CD8-positive, alpha-beta memory T cell (primary cell): ENCODE measurements around the gene HDAC6. TPM values are rescaled to one million over a fixed set of nuclear protein-coding genes. Genes with fewer than 3 reads are reported as not detected.

ENCODE experiments used
- CTCF ChIA-PET: fragments of 350-600 bp; sonication (Branson Sonifier 250); formaldehyde crosslinking; loops from one replicate; lab custom pipeline; 2021; ENCODE audit warnings: antibody characterized with exemption; lab: Charles Lee
- POLR2A ChIA-PET: fragments of 350-600 bp; sonication (Branson Sonifier 250); formaldehyde crosslinking; loops from one replicate; lab custom pipeline; 2021; ENCODE audit warnings: antibody characterized with exemption; lab: Charles Lee
- DNase-seq, 5 donors: peaks; one replicate each; pipeline versions ENCODE4 v3.0.0 to v3.0.0-alpha.2; 2020 to 2022; ENCODE audit warnings: mixed read lengths in 1 of 5
- H3K27ac ChIP-seq: one replicate; pipeline ENCODE4 v1.7.0; 2013; ENCODE audit warnings: low read depth, mild to moderate bottlenecking, low read length, moderate library complexity
- H3K27me3 ChIP-seq: 2 replicates; pipeline ENCODE4 v1.7.0; 2013; ENCODE audit warnings: low read length, mild to moderate bottlenecking; ENCODE audit not compliant: insufficient read depth, poor library complexity, severe bottlenecking
- H3K36me3 ChIP-seq: 2 replicates; pipeline ENCODE4 v1.7.0; 2013; ENCODE audit warnings: mild to moderate bottlenecking, low read length, moderate library complexity; ENCODE audit not compliant: insufficient read depth
- H3K4me1 ChIP-seq: 2 replicates; pipeline ENCODE4 v1.7.0; 2013; ENCODE audit warnings: mild to moderate bottlenecking, low read length, moderate library complexity; ENCODE audit not compliant: insufficient read depth
- H3K4me3 ChIP-seq: 2 replicates; pipeline ENCODE4 v1.7.0; 2013; ENCODE audit warnings: mild to moderate bottlenecking, low read length
- H3K9me3 ChIP-seq: 2 replicates; pipeline ENCODE4 v1.7.0; 2013; ENCODE audit warnings: mild to moderate bottlenecking, low read length
- H3K27ac Mint-ChIP-seq, 8 donors: one replicate each; pipeline ENCODE4 v1.8.0; 2020 to 2021; ENCODE audit warnings: mixed read lengths in 8 of 8, mild to moderate bottlenecking in 6 of 8, inconsistent platforms in 3 of 8, moderate library complexity in 3 of 8
- H3K27me3 Mint-ChIP-seq, 2 donors: one replicate each; pipeline ENCODE4 v1.8.0; 2020 to 2021; ENCODE audit warnings: mixed read lengths in 2 of 2, mild to moderate bottlenecking in 1 of 2, moderate library complexity in 1 of 2
- H3K36me3 Mint-ChIP-seq, 3 donors: one replicate each; pipeline ENCODE4 v1.8.0; 2020 to 2021; ENCODE audit warnings: mixed read lengths in 3 of 3, inconsistent platforms in 1 of 3, mild to moderate bottlenecking in 1 of 3
- H3K4me1 Mint-ChIP-seq, 3 donors: one replicate each; pipeline ENCODE4 v1.8.0; 2020 to 2021; ENCODE audit warnings: mixed read lengths in 3 of 3, inconsistent platforms in 1 of 3, mild to moderate bottlenecking in 1 of 3
- H3K4me3 Mint-ChIP-seq, 7 donors: one replicate each; pipeline ENCODE4 v1.8.0; 2020 to 2021; ENCODE audit warnings: mixed read lengths in 7 of 7, mild to moderate bottlenecking in 6 of 7, moderate library complexity in 4 of 7, inconsistent platforms in 2 of 7
- H3K9me3 Mint-ChIP-seq, 5 donors: one replicate each; pipeline ENCODE4 v1.8.0; 2020 to 2022; ENCODE audit warnings: mixed read lengths in 5 of 5, mild to moderate bottlenecking in 3 of 5, moderate library complexity in 2 of 5, inconsistent platforms in 1 of 5
- polyA plus RNA-seq: library from polyadenylated mRNA; unstranded; fragments of 300-500 nt; fragmentation: Illumina TruSeq; gene quantifications from one replicate; pipeline ENCODE4 v1.2.3, GENCODE V29; 2021
- total RNA-seq, 2 experiments: library from RNA; stranded (reverse); gene quantifications; one replicate each; pipeline ENCODE4 v1.2.3, GENCODE V29; 2021

Gene HDAC6
- total and polyA plus RNA-seq, 3 experiments from 2014 or later: 25.7 to 65.0 (median 53.5) TPM

DNA sequence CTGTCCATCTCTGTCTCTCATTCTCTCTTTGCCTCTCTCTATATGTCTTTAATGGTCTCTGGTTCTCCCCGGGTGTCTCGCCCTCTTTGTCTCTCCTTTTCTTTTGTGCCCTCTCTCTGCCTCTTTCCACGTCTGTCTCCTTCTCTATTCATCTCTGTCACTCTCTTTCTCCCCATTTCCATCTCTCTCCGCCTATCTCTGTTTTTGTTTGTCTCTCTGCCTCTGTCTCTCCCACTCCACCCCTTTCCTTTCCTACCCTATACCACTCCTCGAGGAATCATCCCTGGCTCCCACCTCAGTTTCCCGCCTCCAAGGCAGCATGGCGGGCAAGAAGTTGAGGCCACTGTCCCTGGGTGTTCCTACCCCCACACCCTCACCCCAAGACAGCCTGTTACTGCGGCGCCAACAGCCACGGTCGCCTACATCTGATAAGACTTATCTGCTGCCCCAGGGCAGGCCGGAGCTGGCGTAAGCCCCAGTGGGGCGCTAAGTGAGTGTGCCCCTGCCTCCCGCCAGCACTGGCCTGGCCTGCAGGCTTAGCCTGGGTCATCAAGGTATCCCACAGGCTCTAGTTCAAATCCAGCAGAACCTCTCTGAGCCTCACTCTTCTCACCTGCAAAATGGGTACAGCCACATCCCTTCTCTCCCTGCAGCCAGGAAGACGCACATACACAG, 16.2 kb upstream of the HDAC6 start:
- no peaks in the 10 kb centered on the region for H3K36me3 ChIP-seq
- Mint-ChIP-seq H3K4me3 (no peak overlapping the region), H3K27me3 (peaks cover 0 to 4% of the 10 kb centered on the region in 2 donors), H3K27ac (no peak overlapping the region), H3K36me3 (no peaks in the 10 kb centered on the region), H3K4me1 (peaks cover 7 to 13% (median 9%) of the 10 kb centered on the region in 3 donors), H3K9me3 (peaks cover 0 to 2% (median 0%) of the 10 kb centered on the region in 5 donors)
- H3K27ac ChIP-seq: peak overlapping the region; percentile 51
- no peaks in the 10 kb centered on the region for H3K27me3 ChIP-seq
- POLR2A ChIA-PET: no interaction called here
- H3K4me1 ChIP-seq: no peaks in the 10 kb centered on the region
- DNase-seq: no peak
- CTCF ChIA-PET: no interaction called here
- H3K9me3 ChIP-seq: no peaks in the 10 kb centered on the region
- no peak overlapping the region for H3K4me3 ChIP-seq

- Histone ChIP-seq H3K4me3 (no peak within 1 kb of the TSS), H3K36me3 (no peaks in the 10 kb centered on the region), H3K4me1 (no peaks in the 10 kb centered on the region), H3K27me3 (no peaks in the 10 kb centered on the region), H3K27ac (peak within 1 kb of the TSS; percentile 77), H3K9me3 (no peaks in the 10 kb centered on the region)
- DNase-seq: no peak
- H3K27me3 Mint-ChIP-seq: peaks cover 0 to 4% of the 10 kb centered on the region in 2 donors
- peak within 1 kb of the TSS in 2 of 8 donors; percentile 5 to 70 for H3K27ac Mint-ChIP-seq
- ChIA-PET POLR2A (no interaction called here), CTCF (no interaction called here)
- no peak within 1 kb of the TSS for H3K4me3 Mint-ChIP-seq
- peaks cover 7 to 13% (median 9%) of the 10 kb centered on the region in 3 donors for H3K4me1 Mint-ChIP-seq
- H3K9me3 Mint-ChIP-seq: peaks cover 0 to 2% (median 0%) of the 10 kb centered on the region in 5 donors
- H3K36me3 Mint-ChIP-seq: no peaks in the 10 kb centered on the region
These were observed 15.5 kb upstream of the HDAC6 start, which contains the start of gene GATA1 for GRCh38 chrX:48786341-48786800. TSS of gene GATA1 (plus strand) at chrX:48786590. CDS start at chrX:48791110, 4,520 bp downstream.

DNA sequence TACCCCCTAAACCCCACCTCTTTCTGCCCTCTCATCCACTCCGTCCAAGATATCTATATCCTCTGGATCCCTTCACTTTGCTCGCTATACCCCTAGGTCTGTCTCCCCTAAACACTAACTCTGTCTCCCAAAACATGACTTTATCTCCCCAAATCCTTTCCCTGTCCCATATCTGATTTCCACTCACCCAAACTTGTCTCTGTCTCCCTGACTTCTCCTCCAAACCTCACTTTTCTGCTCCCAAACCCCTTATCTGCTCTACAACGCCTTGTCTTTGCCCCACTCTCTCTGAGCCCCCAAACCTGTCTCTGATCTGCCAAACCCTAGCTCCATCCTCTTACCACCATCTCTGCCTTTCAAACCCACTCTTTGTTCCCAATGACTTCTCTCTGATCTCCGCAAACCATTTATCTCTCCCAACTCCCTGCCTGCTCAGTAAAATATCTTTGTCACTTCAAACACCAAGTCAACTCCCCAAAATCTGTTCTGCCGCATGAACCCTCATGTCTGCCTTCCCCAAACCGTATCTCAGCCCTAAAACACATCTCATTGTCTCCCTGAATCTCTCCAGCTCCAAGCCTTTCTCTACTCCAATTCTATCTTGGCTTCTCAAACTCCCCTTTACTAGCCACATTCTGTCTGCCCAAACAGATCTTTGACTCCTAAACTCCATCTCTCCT, 14.9 kb upstream of the HDAC6 start:
- Histone ChIP-seq H3K36me3 (no peaks in the 10 kb centered on the region), H3K27me3 (no peaks in the 10 kb centered on the region), H3K4me1 (no peaks in the 10 kb centered on the region), H3K27ac (peak overlapping the region; percentile 77), H3K9me3 (no peaks in the 10 kb centered on the region), H3K4me3 (no peak overlapping the region)
- ChIA-PET CTCF (no interaction called here), POLR2A (no interaction called here)
- Mint-ChIP-seq H3K36me3 (no peaks in the 10 kb centered on the region), H3K4me3 (no peak overlapping the region), H3K9me3 (peaks cover 0 to 2% (median 0%) of the 10 kb centered on the region in 5 donors), H3K27ac (peak overlapping the region in 1 of 8 donors; percentile 70), H3K4me1 (peaks cover 7 to 13% (median 9%) of the 10 kb centered on the region in 3 donors), H3K27me3 (peaks cover 0 to 5% of the 10 kb centered on the region in 2 donors)
- DNase-seq: no peak

GRCh38 chrX:48787505-48788443, 14.1 kb upstream of the HDAC6 start:
- H3K4me1 Mint-ChIP-seq: peaks cover 7 to 13% (median 9%) of the 10 kb centered on the region in 3 donors
- peak overlapping the region; percentile 77 for H3K27ac ChIP-seq
- H3K9me3 ChIP-seq: no peaks in the 10 kb centered on the region
- H3K27me3 Mint-ChIP-seq: peaks cover 0 to 5% of the 10 kb centered on the region in 2 donors
- peaks cover 0 to 2% (median 0%) of the 10 kb centered on the region in 5 donors for H3K9me3 Mint-ChIP-seq
- no peaks in the 10 kb centered on the region for H3K36me3 ChIP-seq
- no peaks in the 10 kb centered on the region for H3K27me3 ChIP-seq
- no peaks in the 10 kb centered on the region for H3K36me3 Mint-ChIP-seq
- H3K4me3 Mint-ChIP-seq: no peak overlapping the region
- DNase-seq: no peak
- ChIA-PET CTCF (no interaction called here), POLR2A (no interaction called here)
- H3K4me1 ChIP-seq: no peaks in the 10 kb centered on the region
- no peak overlapping the region for H3K4me3 ChIP-seq
- peak overlapping the region in 2 of 8 donors; percentile 19 to 55 for H3K27ac Mint-ChIP-seq

DNA sequence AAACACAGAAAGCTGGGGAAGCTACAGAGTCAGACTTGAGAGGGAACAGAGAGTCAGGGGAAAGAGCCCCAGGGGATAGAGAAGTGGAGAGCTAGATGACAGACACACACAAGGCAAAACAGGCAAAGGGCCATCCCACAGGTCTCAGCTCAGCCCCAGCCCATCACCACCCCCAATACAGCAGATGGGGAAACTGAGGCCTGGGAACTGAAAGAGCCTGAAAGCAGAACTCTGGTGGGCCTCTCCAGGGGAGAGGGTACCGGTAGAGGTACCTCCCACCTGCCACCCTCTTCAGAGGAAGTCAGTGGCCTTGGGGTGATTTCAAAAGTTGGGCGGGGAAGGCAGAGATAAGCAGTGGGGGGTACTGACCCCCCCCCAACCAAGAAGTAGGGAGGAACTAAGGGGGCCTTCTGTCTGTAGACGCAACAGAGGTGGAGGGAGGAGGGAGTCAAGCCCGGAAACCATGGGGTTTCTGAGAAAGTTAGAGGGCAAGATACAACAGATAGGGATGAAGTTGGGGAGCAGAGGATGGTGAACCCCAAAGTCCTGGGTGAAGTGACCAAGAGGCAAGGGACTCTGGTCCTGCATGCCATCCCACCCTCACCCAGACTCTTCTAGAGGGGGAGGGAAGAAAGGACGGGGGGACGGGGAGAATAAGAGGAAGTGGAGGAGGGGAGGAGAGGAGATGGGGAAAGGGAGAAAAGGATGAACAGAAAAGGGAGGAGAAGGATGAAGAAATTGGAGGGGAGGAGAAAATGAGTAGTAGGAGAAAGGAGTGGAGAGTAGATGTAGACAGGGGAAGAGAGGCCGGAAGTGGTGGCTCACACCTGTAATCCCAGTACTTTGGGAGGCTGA, 12.3 kb upstream of the HDAC6 start:
- Mint-ChIP-seq H3K27ac (peak overlapping the region in 3 of 8 donors; percentile 17 to 62 (median 33)), H3K27me3 (peaks cover 0 to 6% of the 10 kb centered on the region in 2 donors), H3K4me1 (peaks cover 7 to 13% (median 9%) of the 10 kb centered on the region in 3 donors), H3K9me3 (peaks cover 0 to 2% (median 0%) of the 10 kb centered on the region in 5 donors), H3K36me3 (no peaks in the 10 kb centered on the region), H3K4me3 (peak overlapping the region in 1 of 7 donors; percentile 33)
- Histone ChIP-seq H3K36me3 (no peaks in the 10 kb centered on the region), H3K9me3 (no peaks in the 10 kb centered on the region), H3K4me1 (no peaks in the 10 kb centered on the region), H3K27me3 (no peaks in the 10 kb centered on the region), H3K4me3 (no peak overlapping the region), H3K27ac (peak overlapping the region; percentile 77)
- ChIA-PET POLR2A (no interaction called here), CTCF (no interaction called here)
- no peak for DNase-seq

GRCh38 chrX:48790477-48790876, 11.4 kb upstream of the HDAC6 start:
- Mint-ChIP-seq H3K4me1 (peaks cover 7 to 13% (median 9%) of the 10 kb centered on the region in 3 donors), H3K4me3 (no peak overlapping the region), H3K36me3 (no peaks in the 10 kb centered on the region), H3K27me3 (peaks cover 0 to 8% of the 10 kb centered on the region in 2 donors), H3K27ac (no peak overlapping the region), H3K9me3 (peaks cover 0 to 2% (median 0%) of the 10 kb centered on the region in 5 donors)
- no peak for DNase-seq
- ChIA-PET CTCF (no interaction called here), POLR2A (no interaction called here)
- Histone ChIP-seq H3K27me3 (no peaks in the 10 kb centered on the region), H3K9me3 (no peaks in the 10 kb centered on the region), H3K4me3 (no peak overlapping the region), H3K27ac (peak overlapping the region; percentile 6), H3K4me1 (no peaks in the 10 kb centered on the region), H3K36me3 (no peaks in the 10 kb centered on the region)
